Stomach (tissue), 4 donors: ENCODE data around the gene RNF44.

Experiments
- CTCF ChIP-seq, 7 experiments: fragments of 450-650 bp in 4 of 7; fragments of 200-600 bp in 3 of 7; sonication (generic) in 3 of 7; IDR thresholded peaks; one replicate each; pipeline ENCODE4 v1.5.1; 2016 to 2019; ENCODE audit warnings: antibody characterized with exemption in 7 of 7, control low read depth in 2 of 7, mild to moderate bottlenecking in 1 of 7
- EP300 ChIP-seq: sonication (generic); formaldehyde crosslinking; IDR thresholded peaks from one replicate; pipeline ENCODE4 v1.6.1; 2017; ENCODE audit warnings: antibody characterized with exemption
- POLR2A ChIP-seq, 4 donors: fragments of 450-650 bp; IDR thresholded peaks; one replicate each; pipeline ENCODE4 v1.6.1; 2016; ENCODE audit warnings: antibody characterized with exemption in 4 of 4, control low read depth in 2 of 4, mild to moderate bottlenecking in 1 of 4, moderate library complexity in 1 of 4
- POLR2AphosphoS5 ChIP-seq, 3 donors: sonication (generic); formaldehyde crosslinking; IDR thresholded peaks; one replicate each; pipeline ENCODE4 v1.6.1; 2016; ENCODE audit warnings: antibody characterized with exemption in 3 of 3

GRCh38 chr5:176550275-176550831 lies 13.2 kb upstream of the RNF44 start:
- TF ChIP-seq CTCF (IDR thresholded peaks at IDR 0.05), result no peak
- TF ChIP-seq POLR2A (IDR thresholded peaks at IDR 0.05), result no peak
- TF ChIP-seq EP300, result no peak
- no peak for TF ChIP-seq POLR2AphosphoS5 (IDR thresholded peaks at IDR 0.05)
